HepG2 (cell line): ENCODE measurements around the gene TTBK1.

Experiments
- CBFB ChIP-seq: sonication (generic); formaldehyde crosslinking; IDR thresholded peaks from 2 replicates; pipeline ENCODE4 v1.4.0; 2020; ENCODE audit warnings: missing genetic modification reagents
- KDM1A ChIP-seq: IDR thresholded peaks from 2 replicates; pipeline ENCODE4 v1.6.1; 2016; ENCODE audit warnings: missing compliant biosample characterization
- NPAS2 ChIP-seq: sonication (generic); formaldehyde crosslinking; IDR thresholded peaks from 2 replicates; pipeline ENCODE4 v1.8.0; 2022; ENCODE audit warnings: mild to moderate bottlenecking, missing genetic modification reagents, borderline replicate concordance
- RELA ChIP-seq: sonication (generic); formaldehyde crosslinking; IDR thresholded peaks from 2 replicates; pipeline ENCODE4 v1.4.0; 2020; ENCODE audit warnings: missing genetic modification reagents
- ZNF562 ChIP-seq: sonication (generic); formaldehyde crosslinking; IDR thresholded peaks from 2 replicates; pipeline ENCODE4 v1.8.0; 2022; ENCODE audit warnings: missing genetic modification reagents, borderline replicate concordance
- TF ChIP-seq, protein P1 (sequence below): sonication (generic); formaldehyde crosslinking; IDR thresholded peaks from 2 replicates; pipeline ENCODE4 v1.4.0; 2020; ENCODE audit warnings: missing genetic modification reagents
- TF ChIP-seq, protein P2 (sequence below): sonication (generic); formaldehyde crosslinking; IDR thresholded peaks from 2 replicates; pipeline ENCODE4 v1.4.0; 2020; ENCODE audit warnings: missing genetic modification reagents, borderline replicate concordance
- TF ChIP-seq, protein P3 (sequence below): sonication (generic); formaldehyde crosslinking; IDR thresholded peaks from 2 replicates; pipeline ENCODE4 v1.8.1; 2022; ENCODE audit warnings: low read depth, mild to moderate bottlenecking, missing genetic modification reagents

DNA sequence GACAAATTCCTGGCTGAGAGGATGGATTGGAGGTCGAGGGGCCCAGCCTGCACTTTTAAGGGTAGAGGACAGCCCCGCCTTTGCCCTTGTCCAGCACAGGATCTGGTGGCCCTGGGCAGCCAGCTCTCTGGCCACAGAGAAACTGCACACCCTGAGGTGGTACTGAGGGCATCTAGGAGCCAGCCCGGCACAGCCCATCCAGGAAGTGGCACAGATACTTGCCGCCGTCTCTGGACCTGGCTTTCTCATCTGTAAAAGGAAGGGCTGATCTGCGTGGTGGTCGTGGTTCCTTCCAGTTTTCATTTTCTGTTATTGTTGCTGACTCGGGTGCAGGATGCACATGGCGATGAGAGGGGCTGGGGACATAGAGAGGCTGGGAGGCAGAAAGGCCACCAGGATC, 38.8 kb downstream of the TTBK1 start:
- TF ChIP-seq KDM1A: no peak
- TF ChIP-seq RELA (CRISPR knock-in tag): no peak
- TF ChIP-seq, protein P1, sequence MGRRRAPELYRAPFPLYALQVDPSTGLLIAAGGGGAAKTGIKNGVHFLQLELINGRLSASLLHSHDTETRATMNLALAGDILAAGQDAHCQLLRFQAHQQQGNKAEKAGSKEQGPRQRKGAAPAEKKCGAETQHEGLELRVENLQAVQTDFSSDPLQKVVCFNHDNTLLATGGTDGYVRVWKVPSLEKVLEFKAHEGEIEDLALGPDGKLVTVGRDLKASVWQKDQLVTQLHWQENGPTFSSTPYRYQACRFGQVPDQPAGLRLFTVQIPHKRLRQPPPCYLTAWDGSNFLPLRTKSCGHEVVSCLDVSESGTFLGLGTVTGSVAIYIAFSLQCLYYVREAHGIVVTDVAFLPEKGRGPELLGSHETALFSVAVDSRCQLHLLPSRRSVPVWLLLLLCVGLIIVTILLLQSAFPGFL (CRISPR knock-in tag): no peak
- TF ChIP-seq, protein P2, sequence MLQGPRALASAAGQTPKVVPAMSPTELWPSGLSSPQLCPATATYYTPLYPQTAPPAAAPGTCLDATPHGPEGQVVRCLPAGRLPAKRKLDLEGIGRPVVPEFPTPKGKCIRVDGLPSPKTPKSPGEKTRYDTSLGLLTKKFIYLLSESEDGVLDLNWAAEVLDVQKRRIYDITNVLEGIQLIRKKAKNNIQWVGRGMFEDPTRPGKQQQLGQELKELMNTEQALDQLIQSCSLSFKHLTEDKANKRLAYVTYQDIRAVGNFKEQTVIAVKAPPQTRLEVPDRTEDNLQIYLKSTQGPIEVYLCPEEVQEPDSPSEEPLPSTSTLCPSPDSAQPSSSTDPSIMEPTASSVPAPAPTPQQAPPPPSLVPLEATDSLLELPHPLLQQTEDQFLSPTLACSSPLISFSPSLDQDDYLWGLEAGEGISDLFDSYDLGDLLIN: no peak
- TF ChIP-seq CBFB (CRISPR knock-in tag): no peak
- TF ChIP-seq, protein P3, sequence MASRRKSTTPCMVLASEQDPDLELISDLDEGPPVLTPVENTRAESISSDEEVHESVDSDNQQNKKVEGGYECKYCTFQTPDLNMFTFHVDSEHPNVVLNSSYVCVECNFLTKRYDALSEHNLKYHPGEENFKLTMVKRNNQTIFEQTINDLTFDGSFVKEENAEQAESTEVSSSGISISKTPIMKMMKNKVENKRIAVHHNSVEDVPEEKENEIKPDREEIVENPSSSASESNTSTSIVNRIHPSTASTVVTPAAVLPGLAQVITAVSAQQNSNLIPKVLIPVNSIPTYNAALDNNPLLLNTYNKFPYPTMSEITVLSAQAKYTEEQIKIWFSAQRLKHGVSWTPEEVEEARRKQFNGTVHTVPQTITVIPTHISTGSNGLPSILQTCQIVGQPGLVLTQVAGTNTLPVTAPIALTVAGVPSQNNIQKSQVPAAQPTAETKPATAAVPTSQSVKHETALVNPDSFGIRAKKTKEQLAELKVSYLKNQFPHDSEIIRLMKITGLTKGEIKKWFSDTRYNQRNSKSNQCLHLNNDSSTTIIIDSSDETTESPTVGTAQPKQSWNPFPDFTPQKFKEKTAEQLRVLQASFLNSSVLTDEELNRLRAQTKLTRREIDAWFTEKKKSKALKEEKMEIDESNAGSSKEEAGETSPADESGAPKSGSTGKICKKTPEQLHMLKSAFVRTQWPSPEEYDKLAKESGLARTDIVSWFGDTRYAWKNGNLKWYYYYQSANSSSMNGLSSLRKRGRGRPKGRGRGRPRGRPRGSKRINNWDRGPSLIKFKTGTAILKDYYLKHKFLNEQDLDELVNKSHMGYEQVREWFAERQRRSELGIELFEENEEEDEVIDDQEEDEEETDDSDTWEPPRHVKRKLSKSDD (CRISPR knock-in tag): no peak
- no peak for TF ChIP-seq NPAS2 (CRISPR knock-in tag)
- no peak for TF ChIP-seq ZNF562 (CRISPR knock-in tag)
